HG03469 (cell line): ENCODE data around the gene ZPBP.

Source experiments
- ATAC-seq: cut with Tn5 transposase; IDR thresholded peaks from one replicate; pipeline ENCODE4 v1.9.1; 2021; ENCODE audit warnings: mild to moderate bottlenecking, moderate library complexity, moderate number of reproducible peaks; ENCODE audit not compliant: unreplicated experiment

Gene ZPBP

DNA sequence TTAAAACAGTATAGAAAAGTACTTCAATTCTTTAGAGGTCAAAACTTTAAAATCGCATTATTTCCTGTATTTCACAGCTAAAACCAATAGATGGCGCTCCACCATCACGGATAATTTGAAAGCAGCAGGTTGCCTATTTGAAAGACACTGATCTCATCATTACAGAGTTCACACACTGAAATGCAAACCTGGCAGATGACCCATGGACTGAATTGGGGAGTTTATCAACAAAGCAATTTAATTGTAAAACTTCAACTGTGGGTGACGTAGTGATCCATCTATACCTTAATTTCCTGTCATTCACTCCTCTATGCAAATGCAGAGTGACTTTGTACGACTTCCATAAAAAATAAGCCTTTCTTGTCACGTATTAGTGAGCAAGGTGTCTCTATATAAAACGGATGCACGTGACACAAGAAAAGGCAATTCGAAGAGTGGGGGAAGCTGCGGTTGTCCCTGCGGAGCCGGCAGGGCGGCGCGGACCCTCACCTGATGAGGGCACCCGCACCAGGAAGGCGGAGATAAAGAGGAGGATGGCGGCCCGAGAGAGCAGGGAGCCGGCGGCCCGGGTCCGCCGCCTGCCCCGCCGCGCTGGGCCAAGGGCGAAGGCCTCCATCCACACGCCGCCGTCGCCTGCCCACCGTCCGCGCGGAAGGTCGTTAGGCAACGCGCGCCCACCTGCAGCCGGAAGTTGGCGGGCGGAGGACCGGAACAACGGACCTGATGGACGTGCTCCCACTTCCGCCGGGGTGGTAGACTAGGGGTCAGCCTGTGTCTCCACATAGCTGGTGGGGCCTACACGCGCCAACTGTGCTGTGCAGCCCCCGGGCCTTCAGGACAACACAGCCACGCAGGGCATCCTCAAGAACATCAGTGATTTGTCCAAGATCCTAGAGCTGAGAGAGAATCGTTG, at the start of gene ZPBP:
Gene ZPBP, minus strand, starts transcription at position 668 of the 913 bp plus-strand sequence. Its CDS starts 52 bp downstream, at position 616.
- ATAC-seq, result peak; percentile 68

DNA sequence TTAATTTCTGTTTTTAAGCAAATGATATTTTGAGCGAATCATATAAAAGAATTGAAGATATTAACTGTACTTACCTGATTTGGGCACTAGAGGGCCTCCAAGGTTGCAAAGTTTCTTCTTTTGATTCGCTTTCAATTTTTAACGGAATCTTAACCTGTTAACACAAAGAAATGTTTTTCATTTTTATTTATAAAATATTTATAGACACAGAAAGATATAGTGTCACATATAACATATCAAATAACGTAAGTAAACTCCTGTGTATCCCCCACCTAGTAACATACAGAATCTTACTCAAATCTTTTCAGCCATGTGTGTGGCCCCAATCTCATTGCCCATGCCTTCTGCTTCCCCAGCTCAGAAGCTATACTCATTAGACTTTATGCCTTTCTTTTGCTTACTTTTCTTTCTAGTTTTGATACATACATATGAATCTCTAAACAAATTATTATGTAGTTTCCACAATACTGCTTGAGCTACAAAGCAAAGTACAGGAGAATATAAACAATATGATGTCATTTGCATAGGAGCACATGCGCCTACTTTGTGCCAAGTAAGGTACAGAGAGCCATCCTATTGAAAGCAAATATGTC, 49.5 kb upstream of the ZPBP start:
- no peak for ATAC-seq

DNA sequence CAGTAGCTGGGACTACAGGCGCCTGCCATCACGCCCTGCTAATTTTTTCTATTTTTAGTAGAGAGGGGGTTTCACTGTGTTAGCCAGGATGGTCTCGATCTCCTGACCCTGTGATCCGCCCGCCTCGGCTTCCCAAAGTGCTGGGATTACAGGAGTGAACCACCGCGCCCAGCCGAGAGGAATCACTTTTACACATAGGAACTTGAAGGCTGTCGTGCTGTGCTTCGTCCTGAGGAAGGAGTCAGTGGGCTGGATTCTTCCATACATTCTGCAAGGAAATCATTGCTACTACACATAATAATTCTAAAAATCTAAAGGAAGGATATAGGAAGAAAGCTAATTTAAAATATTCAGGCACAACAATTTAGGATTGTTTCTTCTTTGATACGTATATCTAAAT, 48.8 kb upstream of the ZPBP start:
- ATAC-seq, result no peak

GRCh38 chr7:50141131-50141530, 48.1 kb upstream of the ZPBP start:
- ATAC-seq, result no peak

- no peak for ATAC-seq
Observed at GRCh38 chr7:50140688-50141087, 47.6 kb upstream of the ZPBP start.

DNA sequence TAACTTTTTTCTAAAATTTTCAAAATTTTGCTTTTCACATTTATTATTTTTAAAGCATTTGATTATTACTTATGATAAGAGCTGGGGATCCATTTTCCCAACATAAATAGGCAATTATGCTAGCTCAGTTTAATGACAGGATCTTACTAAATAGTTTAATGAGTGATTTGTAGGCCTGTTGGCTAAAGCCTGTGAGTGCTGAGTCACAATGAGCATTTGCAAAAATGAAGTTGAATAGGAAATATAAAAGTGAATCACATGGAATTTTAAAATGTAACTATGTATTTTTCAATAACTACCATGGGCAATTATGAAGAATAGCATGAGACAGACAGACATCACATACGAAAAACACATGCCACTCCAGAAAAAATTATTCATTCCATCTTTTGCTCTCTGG, 45.1 kb upstream of the ZPBP start:
- no peak for ATAC-seq

DNA sequence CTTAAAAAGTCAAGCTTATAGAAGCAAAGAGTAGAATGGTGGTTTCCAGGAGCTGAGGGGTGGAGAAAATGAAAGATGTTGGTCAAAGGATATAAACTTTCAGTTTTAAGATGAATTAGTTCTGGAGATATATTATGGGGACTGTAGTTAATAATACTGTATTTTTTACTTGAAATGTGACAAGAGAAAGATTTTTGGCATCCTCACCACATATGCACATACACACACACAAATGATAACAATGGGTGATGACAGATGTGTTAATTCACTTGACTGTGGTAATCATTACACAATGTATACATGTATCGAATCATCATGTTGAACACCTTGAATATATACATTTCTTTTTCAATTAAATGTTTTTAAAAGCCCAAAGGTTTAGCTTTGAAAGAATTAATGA, 32.7 kb upstream of the ZPBP start:
- ATAC-seq, result no peak

GRCh38 chr7:50121286-50121685, 28.2 kb upstream of the ZPBP start:
- ATAC-seq, result peak; percentile 83

DNA sequence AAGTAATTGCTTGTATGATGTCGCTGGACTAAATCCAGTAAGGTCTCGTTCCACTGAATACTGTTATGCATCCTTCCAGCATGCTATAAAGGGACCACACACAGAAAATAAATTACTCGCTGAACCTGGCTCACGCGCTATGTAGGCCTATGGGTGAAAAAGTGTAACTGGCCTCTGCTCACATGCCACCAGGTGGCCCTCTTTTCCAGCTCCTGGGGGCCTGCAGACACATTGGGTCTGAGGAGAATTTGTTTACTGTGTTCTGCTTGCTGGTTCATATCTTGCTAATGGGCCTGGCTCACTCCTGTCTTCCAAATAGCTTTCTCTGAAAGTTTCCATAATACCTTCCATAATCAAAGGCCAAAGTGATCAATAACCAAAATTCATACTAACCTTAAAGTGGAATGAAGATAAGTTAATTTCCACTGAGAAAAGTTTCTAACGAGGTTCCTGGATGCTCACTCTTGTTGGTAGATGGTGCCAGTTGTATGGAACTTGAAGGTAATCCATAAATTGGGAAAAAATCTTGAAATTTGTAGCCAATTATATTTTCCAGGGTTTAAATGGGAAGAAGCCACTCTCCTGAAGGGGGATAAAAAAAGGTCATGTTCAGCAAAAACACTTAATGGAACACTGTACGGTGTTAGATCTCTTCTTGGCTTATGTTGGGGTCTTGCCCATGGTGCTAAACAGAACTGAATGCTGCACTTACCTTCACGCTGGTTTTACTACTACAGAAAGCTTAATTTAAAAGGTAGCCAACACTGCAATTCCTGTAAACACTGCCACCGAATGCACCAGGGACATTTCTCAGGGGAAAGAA, 27.0 kb upstream of the ZPBP start:
- ATAC-seq, result peak; percentile 61

DNA sequence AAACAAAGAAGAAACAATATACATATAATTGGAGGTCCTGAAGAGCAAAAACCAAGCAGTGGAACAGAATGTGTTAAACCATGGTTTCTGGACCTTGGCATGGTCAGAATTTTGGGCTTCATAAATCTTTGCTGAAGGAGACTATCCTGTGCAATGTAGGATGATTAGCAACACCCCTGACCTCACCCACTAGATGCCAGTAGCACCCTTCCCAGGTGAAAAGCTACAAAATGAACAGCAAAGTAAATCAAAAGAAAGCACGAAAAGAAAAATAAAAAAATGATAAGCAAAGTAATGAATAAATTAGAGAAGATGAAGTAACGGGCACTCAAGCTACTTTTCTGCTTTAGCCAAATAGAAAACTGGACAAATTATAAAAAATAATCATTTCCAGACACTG, 19.2 kb upstream of the ZPBP start:
- ATAC-seq, result no peak

GRCh38 chr7:50101873-50102272, 8.8 kb upstream of the ZPBP start:
- no peak for ATAC-seq

DNA sequence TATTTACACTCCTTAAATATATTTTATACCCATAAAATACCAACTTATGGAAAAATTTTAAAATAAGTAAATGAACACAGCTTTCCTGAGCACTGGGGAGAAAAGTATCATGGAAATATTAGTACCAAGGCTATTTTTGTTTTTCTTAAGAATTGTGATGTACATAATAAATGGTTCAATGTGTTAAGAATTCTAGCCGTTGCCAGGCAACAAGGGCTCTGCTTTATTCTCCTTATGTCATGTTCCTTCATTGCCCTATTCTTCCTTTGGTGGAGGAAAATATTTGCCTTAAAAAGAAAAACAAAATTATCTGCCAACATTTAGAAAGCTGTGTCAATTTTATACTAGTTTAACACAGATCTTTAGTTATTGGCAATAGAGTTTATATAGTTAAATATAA, 2.6 kb upstream of the ZPBP start:
- no peak for ATAC-seq

GRCh38 chr7:50088463-50089129, 4.5 kb downstream of the ZPBP start:
- ATAC-seq, result no peak

- ATAC-seq, result no peak
Observed at GRCh38 chr7:50085344-50085743, 7.7 kb downstream of the ZPBP start.

DNA sequence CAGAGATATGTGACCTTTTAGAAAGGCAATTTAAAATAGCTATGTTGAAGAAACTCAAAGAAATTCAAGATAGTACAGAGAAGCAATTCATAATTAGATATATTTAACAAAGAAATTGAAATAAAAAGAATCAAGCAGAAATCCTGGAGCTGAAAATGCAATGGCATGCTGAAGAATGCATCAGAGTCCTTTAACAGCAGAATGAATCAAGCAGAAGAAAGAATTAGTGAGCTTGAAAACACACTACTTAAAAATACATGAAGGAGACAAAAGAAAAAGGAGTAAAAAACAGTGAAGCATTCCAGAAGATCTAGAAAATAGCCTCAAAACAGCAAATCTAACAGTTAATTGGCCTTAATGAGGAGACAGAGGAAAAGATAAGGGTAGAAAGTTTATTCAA, 20.0 kb downstream of the ZPBP start:
- no peak for ATAC-seq

GRCh38 chr7:50069613-50070012, 23.4 kb downstream of the ZPBP start:
- ATAC-seq, result peak; percentile 75

GRCh38 chr7:50068850-50069551, 24.0 kb downstream of the ZPBP start:
- peak; percentile 39 for ATAC-seq

DNA sequence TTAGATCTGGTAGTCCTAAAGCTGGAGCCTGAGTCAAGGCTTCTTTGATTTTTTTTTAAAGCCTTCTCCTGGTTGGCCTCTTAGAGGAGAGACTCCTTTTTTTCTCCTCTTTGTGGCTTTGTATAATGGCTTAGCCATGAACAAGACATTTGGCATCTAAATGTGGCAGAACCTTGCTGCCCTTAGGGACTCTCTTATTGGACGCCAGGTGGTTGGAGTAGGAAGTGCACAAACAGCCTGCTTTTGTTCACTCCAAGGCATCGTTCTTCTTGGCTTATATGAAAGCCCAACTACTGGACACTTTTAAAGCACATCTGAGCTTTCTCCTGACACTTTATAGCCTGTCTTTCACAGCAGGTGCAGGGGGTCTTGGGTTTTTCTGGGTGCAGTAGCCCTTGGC, 25.0 kb downstream of the ZPBP start:
- peak; percentile 43 for ATAC-seq

GRCh38 chr7:50062951-50063350, 30.1 kb downstream of the ZPBP start:
- no peak for ATAC-seq

DNA sequence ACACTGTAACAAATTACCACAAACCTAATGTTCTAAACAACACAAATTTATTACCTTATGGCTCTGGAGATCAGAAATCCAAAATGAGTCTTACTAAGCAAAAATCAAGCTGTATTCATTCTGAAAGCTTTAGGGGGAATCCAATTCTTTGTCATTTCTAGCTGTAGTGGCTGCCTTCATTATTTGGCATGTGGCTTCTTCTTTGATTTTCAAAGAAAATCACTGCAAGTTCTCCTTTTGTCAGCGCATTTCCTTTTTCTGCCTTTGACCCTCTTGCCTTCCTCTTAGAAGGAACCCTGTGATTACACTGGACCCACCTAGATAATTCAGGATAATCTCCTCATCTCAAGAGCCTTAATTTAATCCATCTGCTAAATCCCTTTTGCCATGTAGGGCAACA, 36.9 kb downstream of the ZPBP start:
- ATAC-seq, result no peak
